ENCODE measurements around the gene HSFX3.

- TF ChIP-seq CTCF (conservative IDR thresholded peaks at IDR 0.05; ENCODE audit: low read depth, low read length) (no peak), EZH2phosphoT487 (IDR thresholded peaks at IDR 0.05; ENCODE audit: borderline replicate concordance, low read length) (no peak), EZH2 (IDR thresholded peaks at IDR 0.05; ENCODE audit: low read length, unreplicated experiment) (no peak)
Measured at GRCh38 chrX:149504915-149505651, 44.6 kb downstream of the HSFX3 start, which contains the start of gene IDS.

Data from PC-3 (cell line).